Cardiac muscle cell (in vitro differentiated cells and primary cell): Measurements from ENCODE around the gene CDC37L1. TPM values are rescaled to one million over a fixed set of nuclear protein-coding genes. Genes with fewer than 3 reads are reported as not detected.

Experiments
- DNase-seq, 2 donors: peaks; one replicate each; pipeline versions ENCODE4 v3.0.0 to v3.0.0-alpha.2; 2010 to 2017; ENCODE audit warnings: low read depth in 1 of 2, low spot score in 1 of 2
- H3K27ac ChIP-seq: fragments of 200-600 bp; sonication (generic); 2 replicates; pipeline ENCODE4 v1.5.1; 2016
- H3K27me3 ChIP-seq: fragments of 200-600 bp; sonication (generic); 2 replicates; pipeline ENCODE4 v1.6.0; 2016; ENCODE audit warnings: control low read depth
- H3K36me3 ChIP-seq: fragments of 200-600 bp; sonication (generic); 2 replicates; pipeline ENCODE4 v1.5.1; 2016; ENCODE audit warnings: control low read depth
- H3K4me1 ChIP-seq: fragments of 200-600 bp; sonication (generic); 2 replicates; pipeline ENCODE4 v1.8.1; 2017; ENCODE audit warnings: low read depth, mild to moderate bottlenecking, mixed run types
- H3K4me3 ChIP-seq: fragments of 200-600 bp; sonication (generic); 2 replicates; pipeline ENCODE4 v1.5.1; 2016; ENCODE audit warnings: mild to moderate bottlenecking
- H3K9me3 ChIP-seq: fragments of 200-600 bp; sonication (generic); 2 replicates; pipeline ENCODE4 v1.5.1; 2017; ENCODE audit warnings: low read depth, mild to moderate bottlenecking, control low read depth
- polyA plus RNA-seq: library from polyadenylated mRNA; unstranded; fragments of >200 nt; fragmentation: Nextera tagmentation; extraction: Ambion mirVana; gene quantifications from 2 replicates; pipeline ENCODE4 v1.2.1, GENCODE V29; 2016
- total RNA-seq: library from RNA; depleted of rRNA; stranded (reverse); fragments of >200 nt; gene quantifications from 2 replicates; pipeline ENCODE4 v1.2.3, GENCODE V29; 2016
- TF ChIP-seq, protein P1 (sequence below): IDR thresholded peaks from 2 replicates; pipeline ENCODE4 v1.5.1; 2012; ENCODE audit warnings: low read depth, mild to moderate bottlenecking, low read length

CDC37L1 gene
- total and polyA plus RNA-seq, 2 experiments from 2014 or later: 19.6 to 39.2 TPM

- TF ChIP-seq, protein P1, sequence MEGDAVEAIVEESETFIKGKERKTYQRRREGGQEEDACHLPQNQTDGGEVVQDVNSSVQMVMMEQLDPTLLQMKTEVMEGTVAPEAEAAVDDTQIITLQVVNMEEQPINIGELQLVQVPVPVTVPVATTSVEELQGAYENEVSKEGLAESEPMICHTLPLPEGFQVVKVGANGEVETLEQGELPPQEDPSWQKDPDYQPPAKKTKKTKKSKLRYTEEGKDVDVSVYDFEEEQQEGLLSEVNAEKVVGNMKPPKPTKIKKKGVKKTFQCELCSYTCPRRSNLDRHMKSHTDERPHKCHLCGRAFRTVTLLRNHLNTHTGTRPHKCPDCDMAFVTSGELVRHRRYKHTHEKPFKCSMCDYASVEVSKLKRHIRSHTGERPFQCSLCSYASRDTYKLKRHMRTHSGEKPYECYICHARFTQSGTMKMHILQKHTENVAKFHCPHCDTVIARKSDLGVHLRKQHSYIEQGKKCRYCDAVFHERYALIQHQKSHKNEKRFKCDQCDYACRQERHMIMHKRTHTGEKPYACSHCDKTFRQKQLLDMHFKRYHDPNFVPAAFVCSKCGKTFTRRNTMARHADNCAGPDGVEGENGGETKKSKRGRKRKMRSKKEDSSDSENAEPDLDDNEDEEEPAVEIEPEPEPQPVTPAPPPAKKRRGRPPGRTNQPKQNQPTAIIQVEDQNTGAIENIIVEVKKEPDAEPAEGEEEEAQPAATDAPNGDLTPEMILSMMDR: no peak
- Histone ChIP-seq H3K4me1 (no peaks in the 10 kb centered on the region), H3K36me3 (no peaks in the 10 kb centered on the region), H3K27me3 (peaks cover 7% of the 10 kb centered on the region), H3K9me3 (no peaks in the 10 kb centered on the region), H3K27ac (no peak overlapping the region), H3K4me3 (no peak overlapping the region)
- no peak for DNase-seq
These were observed 8.8 kb upstream of the CDC37L1 start for GRCh38 chr9:4670591-4670990.

DNA sequence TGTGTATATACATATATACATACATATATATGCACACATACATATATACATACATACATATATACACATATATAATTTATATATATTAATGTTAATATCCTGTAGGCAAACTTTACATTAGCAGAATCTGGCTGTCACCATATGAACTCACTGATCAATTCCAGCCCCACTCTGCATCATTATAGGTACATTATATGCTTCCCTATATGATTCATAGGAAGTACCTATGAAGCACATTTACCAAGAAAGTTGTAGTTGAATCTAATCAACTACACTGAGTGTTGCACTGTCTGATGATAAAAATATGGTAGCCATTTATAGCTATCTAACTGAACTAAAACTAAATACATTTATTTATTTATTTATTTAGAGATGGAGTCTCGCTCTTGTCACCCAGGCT lies 7.6 kb upstream of the CDC37L1 start:
- H3K9me3 ChIP-seq: no peaks in the 10 kb centered on the region
- no peaks in the 10 kb centered on the region for H3K36me3 ChIP-seq
- no peak for DNase-seq
- TF ChIP-seq, protein P1: no peak
- H3K27me3 ChIP-seq: peaks cover 7% of the 10 kb centered on the region
- no peak overlapping the region for H3K4me3 ChIP-seq
- no peaks in the 10 kb centered on the region for H3K4me1 ChIP-seq
- no peak overlapping the region for H3K27ac ChIP-seq

DNA sequence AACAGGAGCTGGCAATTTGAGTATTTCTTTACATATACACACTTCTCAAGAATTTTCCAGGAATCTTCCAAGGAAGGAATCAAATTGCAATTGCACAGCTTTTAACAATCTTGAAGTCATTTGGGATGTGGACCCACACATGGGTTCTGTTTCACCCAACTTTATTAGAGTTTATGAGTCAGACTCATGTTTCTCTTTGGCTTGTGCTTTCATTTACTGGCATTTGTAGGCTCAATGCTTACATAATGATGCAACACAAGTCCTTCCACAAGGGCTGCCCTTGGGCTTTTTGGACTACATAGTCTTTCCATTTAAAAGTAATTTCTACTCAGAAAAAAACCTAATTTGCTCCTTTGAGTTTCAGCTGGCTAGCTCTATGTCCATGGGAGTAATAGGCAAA lies 4.6 kb upstream of the CDC37L1 start:
- DNase-seq: peak in 1 of 2 donors; percentile 65
- Histone ChIP-seq H3K36me3 (no peaks in the 10 kb centered on the region), H3K4me1 (peaks cover 6% of the 10 kb centered on the region), H3K4me3 (no peak overlapping the region), H3K27me3 (no peaks in the 10 kb centered on the region), H3K27ac (no peak overlapping the region), H3K9me3 (no peaks in the 10 kb centered on the region)
- TF ChIP-seq, protein P1: no peak

GRCh38 chr9:4677392-4677791 lies 2.0 kb upstream of the CDC37L1 start:
- no peak overlapping the region for H3K4me3 ChIP-seq
- H3K9me3 ChIP-seq: no peaks in the 10 kb centered on the region
- TF ChIP-seq, protein P1: no peak
- no peak for DNase-seq
- H3K4me1 ChIP-seq: peaks cover 19% of the 10 kb centered on the region
- H3K27ac ChIP-seq: peak overlapping the region; percentile 95
- H3K27me3 ChIP-seq: no peaks in the 10 kb centered on the region
- H3K36me3 ChIP-seq: no peaks in the 10 kb centered on the region

GRCh38 chr9:4678679-4679267 lies 596 bp upstream of the CDC37L1 start:
- Histone ChIP-seq H3K9me3 (no peaks in the 10 kb centered on the region), H3K27me3 (no peaks in the 10 kb centered on the region), H3K4me3 (peak overlapping the region; percentile 48), H3K4me1 (peaks cover 19% of the 10 kb centered on the region), H3K36me3 (no peaks in the 10 kb centered on the region), H3K27ac (peak overlapping the region; percentile 95)
- peak; percentile 17 to 52 for DNase-seq
- TF ChIP-seq, protein P1: no peak
